Fibroblast of the aortic adventitia (primary cell): ENCODE measurements around the gene CUX1. TPM values are rescaled to one million over a fixed set of nuclear protein-coding genes. Genes with fewer than 3 reads are reported as not detected.
"Not testable (repeated sequence)": the region's sequence is repeated elsewhere in the genome, so short reads cannot be mapped to it uniquely, and the experiment has no call there.

Source experiments
- DNase-seq: peaks from one replicate; pipeline ENCODE4 v3.0.0-alpha.2; 2010; ENCODE audit warnings: low read depth
- H3K4me3 ChIP-seq: 2 replicates; pipeline ENCODE4 v1.5.1; 2011; ENCODE audit warnings: low read depth, mild to moderate bottlenecking, control low read depth, low read length, moderate library complexity
- CTCF ChIP-seq: IDR thresholded peaks from 2 replicates; pipeline ENCODE4 v1.5.1; 2011; ENCODE audit warnings: mild to moderate bottlenecking, low read length, control low read depth, inconsistent platforms; ENCODE audit not compliant: insufficient read depth
- total RNA-seq: library from RNA; depleted of rRNA; stranded (reverse); fragments of >200 nt; gene quantifications from 2 replicates; pipeline ENCODE4 v1.2.3, GENCODE V29; 2012; ENCODE audit warnings: low replicate concordance

The CUX1 gene
- total RNA-seq, 1 donor = 44.2 TPM

DNA sequence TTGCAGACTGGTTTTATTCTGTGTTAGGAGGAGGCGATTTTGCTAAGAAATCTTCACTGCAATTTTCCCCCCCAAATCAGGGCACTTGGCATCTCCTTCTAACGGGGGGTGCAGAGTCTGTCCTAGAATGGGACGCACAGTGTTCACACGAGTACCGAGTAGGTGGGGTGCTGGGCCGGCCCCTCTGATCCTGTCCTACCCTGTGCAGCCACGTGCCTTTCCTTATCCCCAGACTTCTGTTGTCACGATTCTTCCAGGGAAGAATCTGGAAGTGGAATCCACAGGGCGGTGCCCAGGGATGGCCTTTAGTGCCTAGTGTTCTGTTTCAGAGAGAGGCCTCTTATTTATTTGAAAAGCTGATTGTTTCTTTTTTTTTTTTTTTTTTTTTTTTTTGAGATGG is 16.4 kb downstream of the CUX1 start:
- no peak for DNase-seq
- TF ChIP-seq CTCF = no peak
- no peak overlapping the region for H3K4me3 ChIP-seq

DNA sequence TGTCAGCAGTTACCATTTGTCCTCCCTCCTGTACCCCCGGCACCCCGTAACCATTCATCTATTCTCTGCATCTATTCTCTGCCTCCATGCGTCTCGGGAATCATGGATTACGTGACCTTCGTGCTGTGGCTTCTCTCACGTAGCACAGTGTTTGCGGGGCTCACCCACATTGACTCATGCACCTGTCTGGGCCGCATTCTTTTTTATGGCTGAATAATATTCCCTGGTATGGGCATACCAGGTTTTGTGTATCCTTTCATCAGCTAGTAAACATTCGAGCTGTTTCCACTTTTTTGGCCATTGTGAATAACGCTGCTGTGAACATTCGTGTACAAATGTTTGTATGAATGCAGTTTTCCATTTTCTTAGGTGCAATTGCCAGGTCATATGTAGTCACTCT is 17.7 kb downstream of the CUX1 start:
- no peak for TF ChIP-seq CTCF
- no peak overlapping the region for H3K4me3 ChIP-seq
- DNase-seq = no peak

- DNase-seq, H3K4me3 ChIP-seq: not testable (repeated sequence)
These were observed 20.0 kb downstream of the CUX1 start for GRCh38 chr7:101837433-101837832.

DNA sequence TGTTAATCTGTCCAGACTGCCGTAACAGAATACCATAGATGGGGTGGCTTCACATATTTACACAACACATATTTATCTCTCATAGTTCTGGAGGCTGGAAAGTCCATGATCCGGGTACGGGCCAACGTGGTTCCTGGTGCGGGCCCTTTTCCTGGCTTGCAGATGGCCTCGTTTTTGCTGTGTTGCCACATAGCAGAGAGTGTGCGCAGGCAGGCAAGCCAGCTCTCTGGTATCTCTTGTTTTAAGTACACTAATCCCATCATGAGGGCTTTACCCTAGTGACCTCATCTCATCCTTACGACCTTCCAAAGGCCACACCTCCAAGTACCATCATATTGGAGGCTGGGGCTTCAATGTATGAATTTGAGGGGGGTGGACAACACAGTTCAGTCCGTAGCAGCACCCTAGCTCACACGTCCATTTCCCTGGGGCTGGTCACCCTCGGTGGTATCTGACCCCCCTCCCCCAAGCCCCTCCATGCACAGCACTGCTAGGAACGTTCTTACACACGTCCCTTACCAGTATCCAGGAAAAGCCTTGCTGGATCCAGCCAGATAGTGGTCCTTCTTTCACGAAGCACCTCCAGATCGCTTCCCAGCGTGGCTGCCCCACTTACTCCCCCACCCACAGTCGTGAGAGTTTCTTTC is 21.5 kb downstream of the CUX1 start:
- TF ChIP-seq CTCF = no peak
- no peak overlapping the region for H3K4me3 ChIP-seq
- DNase-seq = no peak

GRCh38 chr7:101841328-101841727 is 23.9 kb downstream of the CUX1 start:
- no peak for DNase-seq
- no peak overlapping the region for H3K4me3 ChIP-seq
- no peak for TF ChIP-seq CTCF

GRCh38 chr7:101843293-101844271 is 26.2 kb downstream of the CUX1 start:
- no peak for TF ChIP-seq CTCF
- no peak for DNase-seq
- no peak overlapping the region for H3K4me3 ChIP-seq

DNA sequence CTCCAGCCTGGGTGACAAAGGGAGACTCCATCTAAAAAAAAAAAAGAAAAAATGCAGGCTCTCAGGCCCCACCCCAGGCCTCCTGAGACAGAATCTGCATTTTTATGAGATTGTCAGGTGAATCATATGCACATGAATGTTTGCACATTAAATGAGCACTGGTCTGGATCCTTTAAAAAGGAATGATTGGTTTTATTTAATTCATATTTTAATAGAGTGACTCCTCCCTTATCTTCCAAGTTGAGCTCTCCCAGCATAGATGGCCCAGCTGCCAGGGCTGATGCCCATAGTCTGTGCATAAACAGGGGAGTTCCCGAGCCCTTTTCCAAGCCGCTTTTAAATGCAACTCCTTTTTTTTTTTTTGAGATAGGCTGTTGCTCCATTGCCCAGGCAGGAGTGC is 28.5 kb downstream of the CUX1 start:
- H3K4me3 ChIP-seq = no peak overlapping the region
- no peak for DNase-seq
- TF ChIP-seq CTCF = no peak
